HG02588 (cell line): ENCODE data around the gene ZNF516.

Experiments used
- ATAC-seq: cut with Tn5 transposase; IDR thresholded peaks from one replicate; pipeline ENCODE4 v1.9.1; 2021; ENCODE audit warnings: mild to moderate bottlenecking, moderate library complexity; ENCODE audit not compliant: unreplicated experiment

The ZNF516 gene

DNA sequence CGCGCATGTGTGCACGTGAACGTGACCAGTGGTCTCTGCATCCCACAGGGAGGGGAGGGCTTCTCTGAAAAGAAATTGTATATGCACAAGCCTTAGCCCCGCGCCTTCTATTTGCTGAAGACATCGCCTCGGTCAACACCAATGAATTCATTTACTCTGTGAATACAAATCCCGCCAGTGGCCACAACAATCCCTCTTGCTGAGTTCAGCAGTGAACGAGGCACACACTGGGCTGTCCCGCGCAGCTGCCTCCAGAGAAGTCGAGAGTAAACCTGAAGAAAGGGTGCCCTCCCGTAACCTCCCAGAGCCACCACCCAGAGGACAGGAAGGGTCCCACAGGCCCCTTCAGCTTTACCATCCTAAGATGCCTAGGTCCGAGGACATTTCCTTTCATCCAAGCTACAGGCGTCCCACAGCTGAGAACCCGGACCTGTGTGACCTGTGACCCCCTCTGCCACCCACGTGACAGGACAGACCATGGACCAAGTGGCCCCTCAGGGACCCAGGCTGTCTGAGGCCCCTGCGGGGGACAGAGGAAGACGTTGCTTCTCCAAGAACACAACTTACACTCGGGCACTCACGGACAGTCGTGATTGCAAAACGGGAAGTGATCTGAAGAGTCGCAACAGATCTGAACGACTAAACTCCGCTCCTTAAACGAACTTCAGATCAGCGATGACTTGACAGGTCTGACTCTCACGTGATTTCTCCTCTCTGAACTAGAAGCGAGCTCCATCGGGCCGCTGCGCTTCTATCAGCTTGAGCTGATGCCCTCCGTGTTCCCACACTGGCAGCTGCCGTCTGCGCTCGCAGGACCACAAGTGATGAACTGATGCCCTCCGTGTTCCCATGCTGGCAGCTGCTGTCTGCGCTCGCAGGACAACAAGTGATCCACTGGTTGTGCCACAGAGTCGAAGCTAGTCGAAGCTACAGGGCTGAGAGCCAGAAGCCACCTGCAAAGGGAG, 92.7 kb downstream of the ZNF516 start:
- ATAC-seq, result no peak

DNA sequence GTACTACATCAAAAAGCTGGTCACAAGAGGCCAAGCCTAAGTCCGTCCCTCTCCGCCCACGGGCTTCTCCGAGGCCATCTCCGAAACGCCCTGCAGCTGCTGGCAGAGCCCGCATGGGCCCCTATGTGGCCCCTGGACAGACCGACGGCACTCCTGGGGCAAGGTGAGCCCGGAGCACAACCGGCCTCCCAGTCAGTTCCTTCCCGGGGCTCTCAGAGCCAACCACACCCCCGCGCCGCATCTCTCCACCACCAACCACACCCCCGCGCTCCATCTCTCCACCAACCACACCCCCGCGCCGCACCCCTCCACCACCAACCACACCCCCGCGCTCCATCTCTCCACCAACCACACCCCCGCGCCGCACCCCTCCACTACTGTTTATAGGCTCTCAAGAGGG, 93.5 kb downstream of the ZNF516 start:
- ATAC-seq, result no peak

DNA sequence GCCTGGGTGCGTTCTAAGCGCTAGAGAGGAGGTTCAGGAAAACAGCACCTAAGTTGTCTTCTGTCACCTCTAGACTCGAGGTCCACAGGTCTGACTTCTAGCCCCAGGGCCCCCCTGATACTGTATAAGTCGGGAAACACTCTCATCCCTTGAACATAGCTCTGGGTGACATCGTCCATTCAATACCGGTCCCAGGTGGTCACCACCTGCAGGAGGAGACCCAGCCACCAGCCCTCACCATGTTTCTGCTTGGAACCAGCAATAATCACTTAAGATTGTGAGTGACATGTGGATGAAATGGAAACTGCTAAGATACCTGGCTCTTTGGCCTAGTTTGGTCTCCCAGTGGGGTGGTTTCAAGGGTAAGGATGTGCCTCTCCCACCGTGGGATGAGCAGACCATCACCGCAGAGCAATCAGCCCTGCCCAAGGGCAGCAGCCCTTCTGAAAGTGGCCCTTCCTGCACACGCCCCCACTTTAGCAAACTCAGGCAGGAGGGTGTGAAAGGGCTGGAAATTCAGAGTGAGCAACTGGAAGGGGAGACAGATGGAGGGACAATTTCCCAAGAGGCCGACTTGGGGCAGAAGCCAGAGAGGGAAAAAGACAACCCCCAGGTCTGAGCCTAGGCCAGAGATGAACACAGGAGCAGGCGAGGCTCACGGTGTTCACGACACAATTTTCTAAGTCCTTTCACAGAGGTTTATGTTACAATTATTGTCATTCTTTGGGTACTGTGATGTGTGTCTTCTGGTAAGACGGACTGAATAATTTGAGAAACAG, 95.2 kb downstream of the ZNF516 start:
- no peak for ATAC-seq

DNA sequence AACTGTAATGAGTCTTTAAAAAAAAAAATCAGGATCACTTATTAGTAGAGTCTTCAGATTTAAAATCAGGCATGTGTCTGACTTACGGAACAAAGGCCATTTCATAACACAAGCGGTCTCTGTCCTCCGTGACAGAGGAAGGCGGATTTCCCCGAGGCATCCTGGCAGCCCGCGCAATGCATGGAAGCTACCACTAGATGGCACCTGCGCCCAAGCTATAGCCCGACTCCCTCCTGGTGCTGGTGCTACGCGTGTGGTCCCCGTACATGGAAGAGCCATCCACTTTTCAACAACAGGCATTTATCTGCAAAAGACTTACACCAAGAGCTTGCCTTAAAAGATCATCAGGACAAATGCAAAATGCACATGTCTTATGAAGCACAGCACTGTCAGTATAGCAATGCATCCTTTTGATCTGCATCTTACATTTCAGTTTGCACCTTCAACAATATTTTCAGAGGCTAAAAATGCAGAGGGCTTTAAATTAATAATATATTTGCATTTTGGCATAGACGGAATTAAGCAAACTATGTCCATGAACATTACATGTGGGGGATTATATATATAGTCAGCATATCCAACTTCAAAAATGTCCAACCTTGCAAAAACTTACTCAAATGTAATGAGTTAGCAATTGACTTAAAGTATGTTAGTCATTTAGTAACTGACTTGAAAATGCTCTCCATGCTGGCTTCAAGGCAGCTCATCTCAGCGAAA, 96.0 kb downstream of the ZNF516 start:
- peak; percentile 86 for ATAC-seq

DNA sequence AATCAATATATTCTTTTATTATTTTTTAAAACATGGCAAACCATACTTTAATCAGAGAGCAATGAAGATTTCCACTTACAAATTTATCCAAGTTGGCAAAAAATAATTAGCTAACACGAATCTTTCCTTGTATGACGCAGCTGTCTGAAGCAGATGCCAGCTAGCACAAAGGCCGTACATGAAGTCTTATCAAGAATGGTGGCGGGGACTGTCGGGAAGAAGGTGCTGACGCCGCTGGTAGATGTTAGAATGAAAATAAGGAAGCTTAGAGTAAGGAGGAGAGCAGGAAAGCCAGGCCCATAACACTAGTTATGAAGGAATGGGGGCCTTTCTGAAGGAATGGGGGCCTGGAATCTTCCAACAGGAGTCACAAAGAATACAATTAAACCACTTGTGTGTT, 96.7 kb downstream of the ZNF516 start:
- no peak for ATAC-seq

DNA sequence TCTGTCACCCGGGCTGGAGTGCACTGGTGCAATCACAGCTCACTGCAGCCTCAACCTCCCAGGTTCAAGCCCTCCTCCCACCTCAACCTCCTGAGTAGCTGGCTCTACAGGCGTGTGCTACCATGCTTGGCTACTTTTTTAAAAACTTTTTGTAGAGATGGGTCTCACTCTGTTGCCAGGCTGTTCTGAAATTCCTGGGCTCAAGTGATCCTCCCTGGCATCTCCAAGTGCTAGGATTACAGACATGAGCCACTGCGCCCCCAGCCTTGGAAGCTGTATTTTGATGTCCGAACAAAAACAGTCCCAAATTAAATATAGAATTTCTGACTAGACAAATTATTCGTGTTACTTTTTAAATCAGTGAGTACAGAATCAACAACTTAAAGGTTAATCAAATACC, 97.4 kb downstream of the ZNF516 start:
- ATAC-seq, result no peak

DNA sequence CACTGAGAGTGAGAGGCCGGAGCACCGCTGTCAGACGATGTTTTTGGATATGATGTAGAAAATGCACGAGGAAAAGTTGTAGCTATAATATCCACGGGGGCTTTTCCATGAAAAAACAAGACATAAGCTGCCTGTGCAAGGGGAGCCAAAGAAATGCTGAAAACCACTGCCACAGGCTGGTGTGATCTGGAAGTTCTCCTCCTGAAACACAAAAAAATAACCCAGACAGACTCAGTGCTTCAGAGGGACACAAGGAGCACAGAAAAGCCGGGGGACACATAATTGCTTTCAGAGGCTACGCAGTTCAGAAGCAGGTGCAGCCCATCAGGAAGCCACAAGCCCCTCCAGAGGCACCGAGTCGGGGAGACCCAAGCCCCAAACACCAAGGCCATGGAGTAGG, 98.2 kb downstream of the ZNF516 start:
- ATAC-seq, result no peak

DNA sequence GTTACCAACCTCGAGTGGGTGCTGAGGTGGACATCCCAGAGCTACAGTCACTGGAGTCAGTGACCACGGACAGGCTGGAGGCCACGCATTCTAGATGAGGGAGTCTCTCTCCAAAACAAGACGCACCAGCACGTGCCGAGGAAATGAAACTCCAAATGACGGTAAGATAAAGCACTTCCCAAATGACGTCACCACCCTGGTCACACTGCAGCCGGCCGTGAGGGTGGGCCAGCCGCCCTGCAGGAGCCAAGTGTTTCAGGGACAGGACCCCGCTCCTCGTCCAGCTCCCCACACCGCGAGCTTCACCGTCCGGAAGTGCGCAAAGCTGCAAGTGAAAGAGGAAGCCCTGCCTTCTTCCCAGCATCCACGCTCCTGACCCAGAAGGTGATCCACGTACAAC, 99.4 kb downstream of the ZNF516 start:
- ATAC-seq, result no peak

DNA sequence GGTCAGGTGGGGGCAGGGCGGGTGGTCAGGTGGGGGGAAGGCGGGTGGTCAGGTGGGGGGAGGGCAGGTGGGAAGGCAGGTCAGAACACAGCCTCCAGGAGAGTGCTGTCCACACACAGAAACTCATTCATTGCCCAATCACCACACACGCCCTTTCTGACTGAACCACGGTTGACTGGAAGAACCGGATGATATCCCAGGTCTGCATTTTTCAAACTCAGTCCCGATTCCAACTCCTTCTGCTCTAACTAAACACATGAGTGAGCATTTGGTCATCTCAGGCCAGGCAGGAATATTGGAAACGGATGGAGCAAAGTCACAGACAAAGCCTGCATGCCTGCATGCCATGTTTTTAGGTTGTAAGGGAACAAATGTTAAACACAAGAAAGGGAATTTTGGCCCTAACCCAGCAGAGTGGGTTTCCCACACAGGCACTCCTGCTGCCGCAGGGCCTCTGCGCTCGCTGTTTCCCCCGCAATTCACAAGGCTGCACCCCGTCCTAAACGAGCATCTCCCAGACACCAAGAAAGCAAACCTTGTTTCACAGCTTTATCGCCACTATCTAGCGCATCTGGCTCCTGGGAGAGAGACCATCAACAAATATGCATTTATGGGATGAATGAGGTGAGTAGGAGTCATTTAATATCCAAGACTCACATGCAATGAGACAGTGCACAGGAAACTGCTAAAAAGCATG, 100.1 kb downstream of the ZNF516 start:
- no peak for ATAC-seq

DNA sequence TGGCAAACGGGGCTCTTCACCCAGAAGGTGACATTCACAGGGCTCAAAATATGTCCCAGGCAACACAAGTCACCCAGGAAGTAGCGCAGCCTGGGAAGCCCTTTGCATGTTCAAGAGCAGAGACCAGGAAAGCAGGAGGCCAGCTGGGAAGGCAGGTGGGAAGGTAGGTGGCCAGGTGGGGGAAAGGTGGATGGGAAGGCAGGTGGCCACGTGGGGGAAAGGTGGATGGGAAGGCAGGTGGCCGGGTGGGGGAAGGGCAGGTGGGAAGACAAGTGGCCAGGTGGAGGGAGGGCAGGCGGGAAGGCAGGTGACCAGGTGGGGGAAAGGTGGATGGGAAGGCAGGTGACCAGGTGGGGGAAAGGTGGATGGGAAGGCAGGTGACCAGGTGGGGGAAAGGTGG, 102.7 kb downstream of the ZNF516 start:
- no peak for ATAC-seq

DNA sequence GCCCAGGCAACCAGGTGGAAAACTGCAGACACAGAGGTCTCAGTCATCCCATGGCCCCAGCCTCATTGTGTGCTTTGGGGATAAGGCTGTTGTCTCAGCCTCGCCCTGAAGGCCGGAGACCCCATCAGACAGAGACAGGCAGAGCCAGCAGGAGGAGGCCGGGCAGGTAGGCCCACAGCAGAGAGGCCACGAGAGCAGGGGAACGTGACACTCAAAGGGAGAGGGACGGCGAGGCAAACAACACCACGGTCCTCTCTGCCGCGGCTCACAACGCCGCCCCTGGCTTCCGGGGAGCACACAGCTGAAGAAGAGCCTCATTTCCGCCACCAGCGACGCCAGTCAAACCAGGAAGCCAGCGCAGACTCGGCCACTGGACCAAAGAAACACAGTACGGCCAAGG, 103.3 kb downstream of the ZNF516 start:
- no peak for ATAC-seq

DNA sequence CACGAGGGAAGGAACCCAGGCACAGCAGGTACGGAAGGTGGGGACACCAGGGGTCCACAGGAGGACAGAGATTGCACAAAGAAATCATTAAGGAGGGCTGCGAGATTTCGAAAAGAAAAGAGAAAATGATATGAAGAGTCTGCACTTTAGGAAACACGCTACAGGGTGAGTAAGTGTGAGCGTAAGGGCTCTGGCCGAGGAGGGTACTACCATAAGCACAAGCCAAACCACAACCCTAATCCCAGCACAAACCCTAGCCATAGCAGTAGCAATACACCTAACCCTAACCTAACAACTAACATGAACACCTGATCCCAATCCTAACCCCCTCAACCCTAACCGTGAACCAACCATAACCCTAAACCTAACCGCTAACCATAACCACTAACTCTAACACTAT, 104.0 kb downstream of the ZNF516 start:
- ATAC-seq, result no peak

DNA sequence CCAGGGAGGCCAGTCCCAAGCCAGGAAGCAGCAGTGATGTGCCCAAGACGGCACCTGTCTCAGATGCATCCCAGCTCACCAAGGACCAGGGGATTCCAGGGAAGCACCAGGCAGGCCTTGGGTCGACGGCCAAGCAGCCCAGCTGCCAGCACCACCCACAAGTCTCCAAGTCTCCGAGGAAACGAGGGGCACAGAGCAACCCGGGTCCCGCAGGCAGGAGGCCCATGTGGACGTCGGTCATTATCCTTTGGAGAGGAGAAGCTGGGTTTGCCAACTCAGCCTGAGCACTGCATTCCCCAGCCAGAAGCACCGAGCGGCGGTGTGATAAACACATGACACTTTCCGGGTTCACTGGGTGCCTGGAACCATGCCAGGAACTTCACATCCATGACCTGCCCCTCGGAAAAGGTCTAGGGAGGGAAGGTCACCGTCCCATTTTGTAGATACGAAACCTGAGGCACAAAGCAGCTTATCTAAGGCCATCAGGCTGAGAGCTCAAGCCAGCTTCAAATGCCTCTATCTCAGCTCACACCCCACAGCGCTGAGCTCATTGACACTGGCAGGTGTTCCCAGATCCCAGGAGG, 104.5 kb downstream of the ZNF516 start:
- no peak for ATAC-seq

DNA sequence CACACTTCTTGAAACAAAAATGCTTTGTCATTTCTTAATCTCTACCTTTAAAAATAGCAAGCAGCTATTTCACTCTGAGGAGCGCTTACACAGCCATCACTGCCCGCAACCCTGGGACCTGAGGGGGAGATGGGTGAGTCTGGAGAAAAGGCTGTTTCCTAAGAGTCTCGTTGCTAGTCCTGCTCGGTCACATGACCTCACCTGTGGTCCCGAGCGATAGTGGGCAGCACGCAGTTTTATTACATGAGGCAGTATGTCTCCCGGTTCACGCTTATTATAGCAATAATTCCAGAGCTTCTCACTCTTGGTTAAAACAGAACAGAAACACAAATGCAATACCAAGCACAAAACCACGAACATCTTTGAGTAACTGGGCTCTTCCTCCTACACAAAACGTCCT, 105.3 kb downstream of the ZNF516 start:
- ATAC-seq, result no peak

DNA sequence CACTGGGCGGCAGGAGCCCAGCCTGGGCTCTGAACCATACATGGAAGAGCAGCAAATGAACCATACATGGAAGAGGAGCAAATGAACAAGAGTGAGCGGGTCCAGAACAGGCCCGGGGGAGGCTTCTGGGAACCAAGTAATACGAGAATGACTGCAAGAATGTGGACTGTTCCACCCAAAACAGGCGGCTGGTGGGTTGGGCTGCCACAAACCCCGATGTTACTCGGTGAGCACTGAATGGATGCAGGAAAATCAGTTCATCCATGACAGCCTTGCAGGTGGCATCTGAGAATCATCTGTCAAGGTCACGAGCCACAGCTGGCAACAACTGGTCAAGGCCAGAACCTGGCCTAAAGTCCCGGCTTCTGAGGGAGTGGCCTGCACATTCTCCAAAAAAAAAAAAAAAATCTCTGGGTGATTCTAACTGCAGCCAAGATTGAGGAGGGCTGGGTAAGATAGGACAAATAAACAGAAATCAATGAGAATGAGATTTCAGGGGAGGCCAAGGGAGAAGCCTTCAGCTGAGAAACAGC, 106.1 kb downstream of the ZNF516 start:
- ATAC-seq, result no peak

DNA sequence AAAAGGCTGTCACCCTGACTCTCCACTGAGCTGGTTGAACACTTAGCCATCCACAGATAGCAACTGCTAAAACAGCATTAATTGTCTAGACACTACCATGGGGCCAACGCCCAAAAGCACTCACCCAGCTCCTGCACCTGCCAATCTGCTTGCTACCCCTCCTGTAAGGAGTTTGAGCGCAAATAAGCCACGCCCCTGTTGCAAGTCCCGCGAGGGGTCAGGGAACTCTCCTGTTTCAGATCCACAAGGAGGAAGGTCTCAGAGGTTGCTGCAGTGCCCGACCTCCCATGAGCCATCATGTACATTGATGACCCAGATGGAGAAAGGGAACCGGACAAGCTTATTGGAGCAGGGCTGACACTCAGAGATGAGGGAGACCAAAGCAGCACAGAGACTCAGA, 106.8 kb downstream of the ZNF516 start:
- no peak for ATAC-seq

DNA sequence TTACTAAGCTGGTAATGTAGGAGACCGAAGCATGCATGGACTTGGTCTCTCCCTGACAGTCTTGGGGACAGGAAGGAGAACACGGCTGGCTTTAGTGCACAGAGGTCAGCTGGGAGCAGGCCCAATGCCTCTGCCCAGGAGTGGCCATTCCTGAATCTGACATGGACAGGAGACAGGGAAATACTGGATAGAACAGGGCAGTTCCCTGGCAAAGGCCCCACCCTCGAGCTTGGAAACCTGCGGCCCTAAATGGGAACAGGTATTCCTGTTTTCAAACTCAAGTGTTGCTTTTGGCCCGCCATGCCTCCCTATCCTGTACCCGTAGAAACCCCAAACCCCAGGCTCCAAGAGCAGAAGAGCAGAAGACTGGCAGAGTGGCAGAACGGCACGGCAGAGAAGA, 107.4 kb downstream of the ZNF516 start:
- no peak for ATAC-seq

DNA sequence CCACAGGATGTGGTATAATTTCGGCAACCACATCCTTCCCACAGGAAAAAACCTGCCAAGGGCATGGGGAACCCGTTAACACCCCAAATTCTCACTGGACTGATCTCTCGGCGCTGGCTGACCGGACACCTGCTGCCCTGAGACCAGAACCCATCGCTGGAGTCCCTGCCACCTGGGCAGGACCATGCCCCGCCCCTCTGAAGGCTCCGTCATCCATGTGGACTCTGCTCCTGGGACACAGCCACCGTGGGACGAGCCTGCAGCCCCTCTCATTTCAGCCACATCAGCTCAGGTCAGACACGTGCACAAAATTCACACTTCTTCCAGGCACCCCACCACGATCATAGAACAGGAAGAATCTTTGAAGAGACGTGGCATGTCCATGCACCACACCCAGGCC, 108.2 kb downstream of the ZNF516 start:
- ATAC-seq, result no peak

DNA sequence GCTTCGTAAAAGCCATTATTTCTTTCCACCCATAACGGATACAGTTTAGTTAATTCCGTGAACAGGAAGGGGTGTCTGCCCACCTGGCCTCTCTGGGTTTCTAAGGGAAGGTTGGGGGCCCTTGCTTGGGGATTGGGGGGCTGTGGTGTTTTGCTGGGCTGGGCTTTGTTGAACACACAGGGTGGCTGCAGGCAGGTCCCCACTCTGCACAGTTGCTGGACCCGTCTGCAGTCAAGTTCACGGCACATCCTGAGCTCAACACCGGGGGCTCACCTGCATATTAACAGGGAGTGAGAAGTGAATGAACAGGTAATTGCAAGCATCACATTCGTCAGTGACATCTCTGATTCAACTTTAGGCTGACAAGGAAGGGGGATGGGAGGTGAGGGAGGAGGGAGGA, 109.0 kb downstream of the ZNF516 start:
- no peak for ATAC-seq

DNA sequence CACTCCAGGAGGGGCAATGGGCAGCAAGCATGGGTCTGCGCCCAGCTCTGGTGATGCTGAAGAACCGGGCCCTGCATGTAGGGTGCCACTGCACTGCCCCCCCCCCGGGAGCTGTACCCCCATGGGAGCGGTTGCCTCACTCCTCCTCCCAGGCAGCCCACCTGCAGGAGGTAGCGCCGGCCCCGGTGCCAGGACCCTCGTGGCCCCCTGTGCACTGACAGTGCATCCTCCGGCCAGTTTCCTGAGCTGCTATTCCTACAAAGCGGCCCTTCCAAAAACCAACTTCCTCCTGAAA, 109.4 kb downstream of the ZNF516 start:
- no peak for ATAC-seq
